Keratinocyte (primary cell): ENCODE measurements around the gene NFKBIL1. TPM values are rescaled to one million over a fixed set of nuclear protein-coding genes. Genes with fewer than 3 reads are reported as not detected.

Source experiments
- DNase-seq: peaks from one replicate; pipeline ENCODE4 v3.0.0-alpha.2; 2011; ENCODE audit warnings: low read depth, missing footprints, low spot score
- FAIRE-seq: peaks from 2 replicates; lab custom pipeline; 2011; peaks lifted over from hg19 to GRCh38; lab: Jason Lieb, UNC
- H2AFZ ChIP-seq: 2 replicates; pipeline ENCODE4 v1.6.0; 2012; ENCODE audit warnings: low read length, control low read depth, inconsistent platforms; ENCODE audit not compliant: control insufficient read depth
- H3K27ac ChIP-seq: 2 replicates; pipeline ENCODE4 v1.5.1; 2011; ENCODE audit warnings: low read length; ENCODE audit not compliant: control insufficient read depth, insufficient read depth
- H3K27me3 ChIP-seq: 3 replicates; pipeline ENCODE4 v1.6.0; 2011; ENCODE audit warnings: low read length; ENCODE audit not compliant: control insufficient read depth, insufficient read depth; ENCODE audit errors: extremely low read depth
- H3K36me3 ChIP-seq, 2 experiments: 2 replicates in 1 of 2; 3 replicates in 1 of 2; pipeline ENCODE4 v1.5.1; 2011; ENCODE audit warnings: low read length in 2 of 2, mild to moderate bottlenecking in 1 of 2; ENCODE audit not compliant: control insufficient read depth in 2 of 2, insufficient read depth in 2 of 2; ENCODE audit errors: extremely low read depth in 1 of 2
- H3K4me1 ChIP-seq: 3 replicates; pipeline ENCODE4 v1.5.1; 2011; ENCODE audit warnings: low read length; ENCODE audit not compliant: control insufficient read depth, insufficient read depth; ENCODE audit errors: extremely low read depth
- H3K4me2 ChIP-seq: 3 replicates; pipeline ENCODE4 v1.6.0; 2011; ENCODE audit warnings: low read depth, low read length; ENCODE audit not compliant: control insufficient read depth, insufficient read depth; ENCODE audit errors: extremely low read depth
- H3K4me3 ChIP-seq, 3 experiments: fragments of 200-600 bp in 1 of 3; sonication (generic) in 1 of 3; 2 replicates in 2 of 3; 3 replicates in 1 of 3; pipeline ENCODE4 v1.5.1; 2011 to 2016; ENCODE audit warnings: low read length in 3 of 3, mild to moderate bottlenecking in 3 of 3, control low read depth in 2 of 3, inconsistent platforms in 1 of 3, low read depth in 1 of 3, mixed read lengths in 1 of 3, mixed run types in 1 of 3, moderate library complexity in 1 of 3; ENCODE audit not compliant: control insufficient read depth in 2 of 3, insufficient read depth in 2 of 3; ENCODE audit errors: extremely low read depth in 1 of 3
- H3K79me2 ChIP-seq: 2 replicates; pipeline ENCODE4 v1.6.0; 2012; ENCODE audit warnings: low read length; ENCODE audit not compliant: control insufficient read depth, insufficient read depth
- H3K9ac ChIP-seq: 3 replicates; pipeline ENCODE4 v1.6.0; 2011; ENCODE audit warnings: low read length; ENCODE audit not compliant: control insufficient read depth, insufficient read depth; ENCODE audit errors: extremely low read depth
- H3K9me1 ChIP-seq: 3 replicates; pipeline ENCODE4 v1.6.0; 2011; ENCODE audit warnings: low read length; ENCODE audit not compliant: control insufficient read depth, insufficient read depth; ENCODE audit errors: extremely low read depth
- H3K9me3 ChIP-seq: 2 replicates; pipeline ENCODE4 v1.5.1; 2012; ENCODE audit warnings: low read depth, low read length; ENCODE audit not compliant: control insufficient read depth
- H4K20me1 ChIP-seq: 3 replicates; pipeline ENCODE4 v1.6.0; 2011; ENCODE audit warnings: low read length; ENCODE audit not compliant: control insufficient read depth, insufficient read depth; ENCODE audit errors: extremely low read depth
- EZH2 ChIP-seq: IDR thresholded peaks from one replicate; pipeline ENCODE4 v1.6.1; 2012; ENCODE audit warnings: inconsistent platforms, mild to moderate bottlenecking, low read length, moderate library complexity
- dilution Hi-C: fragments of 300-500 bp; cut with MboI; formaldehyde crosslinking; loops from one replicate; pipeline ENCODE4 v1.7.0; 2020; ENCODE audit warnings: low sequenced_read_pairs; ENCODE audit not compliant: extremely low pct_ligation_motif_present
- polyA plus RNA-seq, 5 experiments: library from polyadenylated mRNA; depleted of rRNA in 3 of 5; stranded (reverse) in 3 of 5; stranded (forward) in 1 of 5; unstranded in 1 of 5; fragments of >200 nt; gene quantifications; 1 replicate in 1 of 5; 2 replicates in 3 of 5; 3 replicates in 1 of 5; pipeline versions ENCODE4 v1.2.1 to v1.2.3, GENCODE V29; 2011 to 2012; ENCODE audit warnings: missing spikeins in 2 of 5, low read depth in 1 of 5, low replicate concordance in 1 of 5
- TF ChIP-seq, protein P1 (sequence below), 3 experiments: IDR thresholded peaks in 1 of 3; conservative IDR thresholded peaks in 1 of 3; optimal IDR thresholded peaks in 1 of 3; 2 replicates in 2 of 3; 3 replicates in 1 of 3; pipeline versions ENCODE3 to v1.5.1; 2011; ENCODE audit warnings: low read length in 3 of 3, mild to moderate bottlenecking in 3 of 3, moderate library complexity in 2 of 3, control low read depth in 1 of 3, inconsistent platforms in 1 of 3; ENCODE audit not compliant: insufficient read depth in 2 of 3; ENCODE audit errors: extremely low read depth in 1 of 3

NFKBIL1 gene
- polyA plus RNA-seq, 1 donor (not counting 4 experiments of a cell fraction or from before 2014, with no cell fraction given), result 4.8 TPM

DNA sequence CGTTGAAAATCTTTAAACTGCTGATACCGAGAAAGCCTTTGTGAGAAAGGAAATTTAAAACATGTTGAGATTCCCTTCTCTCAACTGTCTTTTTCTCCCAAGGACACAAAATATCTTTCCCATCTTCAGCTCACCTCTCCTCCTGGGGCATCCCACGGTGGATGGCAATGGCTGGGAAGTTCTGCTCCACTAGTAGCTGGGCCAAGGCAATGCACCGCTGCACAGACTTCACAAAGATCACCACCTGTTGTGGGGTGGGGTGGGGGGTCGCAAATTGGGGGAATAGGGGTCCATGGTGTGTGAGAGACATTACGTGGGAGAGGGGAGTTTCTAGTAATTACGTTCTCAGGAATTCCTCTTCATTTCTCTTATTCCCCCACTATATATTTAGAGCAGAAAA is 16.2 kb upstream of the NFKBIL1 start:
- Histone ChIP-seq H3K4me3 (no peak overlapping the region), H3K9me3 (no peaks in the 10 kb centered on the region), H3K4me1 (peaks cover 1% of the 10 kb centered on the region), H3K9me1 (no peaks in the 10 kb centered on the region), H3K9ac (no peak overlapping the region), H3K79me2 (peaks cover 25% of the 10 kb centered on the region), H3K27me3 (no peaks in the 10 kb centered on the region), H4K20me1 (peaks cover 21% of the 10 kb centered on the region), H3K27ac (no peak overlapping the region), H3K36me3 (peaks cover 46 to 48% of the 10 kb centered on the region in 2 experiments), H3K4me2 (no peak overlapping the region), H2AFZ (no peak overlapping the region)
- no peak for DNase-seq
- TF ChIP-seq, protein P1, sequence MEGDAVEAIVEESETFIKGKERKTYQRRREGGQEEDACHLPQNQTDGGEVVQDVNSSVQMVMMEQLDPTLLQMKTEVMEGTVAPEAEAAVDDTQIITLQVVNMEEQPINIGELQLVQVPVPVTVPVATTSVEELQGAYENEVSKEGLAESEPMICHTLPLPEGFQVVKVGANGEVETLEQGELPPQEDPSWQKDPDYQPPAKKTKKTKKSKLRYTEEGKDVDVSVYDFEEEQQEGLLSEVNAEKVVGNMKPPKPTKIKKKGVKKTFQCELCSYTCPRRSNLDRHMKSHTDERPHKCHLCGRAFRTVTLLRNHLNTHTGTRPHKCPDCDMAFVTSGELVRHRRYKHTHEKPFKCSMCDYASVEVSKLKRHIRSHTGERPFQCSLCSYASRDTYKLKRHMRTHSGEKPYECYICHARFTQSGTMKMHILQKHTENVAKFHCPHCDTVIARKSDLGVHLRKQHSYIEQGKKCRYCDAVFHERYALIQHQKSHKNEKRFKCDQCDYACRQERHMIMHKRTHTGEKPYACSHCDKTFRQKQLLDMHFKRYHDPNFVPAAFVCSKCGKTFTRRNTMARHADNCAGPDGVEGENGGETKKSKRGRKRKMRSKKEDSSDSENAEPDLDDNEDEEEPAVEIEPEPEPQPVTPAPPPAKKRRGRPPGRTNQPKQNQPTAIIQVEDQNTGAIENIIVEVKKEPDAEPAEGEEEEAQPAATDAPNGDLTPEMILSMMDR (optimal IDR thresholded peaks at IDR 0.05 in 1 of 3, IDR thresholded peaks at IDR 0.05 in 1 of 3, conservative IDR thresholded peaks at IDR 0.05 in 1 of 3; ENCODE audit: extremely low read depth in 1 of 3, insufficient read depth in 2 of 3, low read length in 3 of 3), result no peak
- TF ChIP-seq EZH2, result no peak
- dilution Hi-C loops, result no loop called here
- FAIRE-seq, result no peak

DNA sequence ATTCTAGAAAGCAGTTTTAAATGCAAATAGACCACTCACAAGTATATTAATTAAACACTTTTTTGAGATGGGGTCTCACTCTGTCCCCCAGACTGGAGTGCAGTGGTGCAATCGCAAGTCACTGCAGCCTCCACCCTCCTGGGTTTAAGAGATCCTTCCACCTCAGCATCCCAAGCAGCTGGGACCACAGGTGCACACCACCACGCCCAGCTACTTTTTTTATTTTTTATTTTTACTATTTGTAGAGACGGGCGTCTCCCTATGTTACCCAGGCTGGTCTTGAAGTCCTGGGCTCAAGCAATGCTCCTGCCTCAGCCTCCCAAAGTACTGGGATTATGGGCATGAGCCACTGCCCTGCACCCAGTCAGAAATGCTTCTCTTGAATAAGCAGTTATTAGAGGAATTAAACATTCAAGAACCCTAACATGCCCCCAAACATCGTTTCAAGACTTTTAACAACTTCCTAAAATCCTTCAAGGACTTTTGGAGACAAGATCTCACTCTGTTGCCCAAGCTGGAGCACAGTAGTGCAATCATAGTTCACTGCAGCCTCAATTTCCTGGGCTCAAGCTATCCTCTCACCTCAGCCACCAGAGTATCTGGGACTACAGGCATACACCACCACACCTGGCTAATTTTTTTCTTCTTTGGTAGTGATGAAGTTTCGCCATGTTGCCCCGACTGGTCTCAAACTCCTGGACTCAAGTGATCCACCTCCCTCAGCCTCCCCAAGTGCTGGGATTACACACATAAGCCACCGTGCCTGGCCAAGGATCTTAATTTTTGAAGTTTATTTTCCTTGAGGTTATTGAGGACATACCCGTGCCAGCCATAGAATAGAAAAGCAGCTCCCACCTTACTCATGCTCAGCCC is 15.4 kb upstream of the NFKBIL1 start:
- FAIRE-seq, result no peak
- H3K4me3 ChIP-seq, result no peak overlapping the region
- DNase-seq, result no peak
- no peak overlapping the region for H2AFZ ChIP-seq
- no peaks in the 10 kb centered on the region for H3K4me1 ChIP-seq
- H3K36me3 ChIP-seq, result peaks cover 52 to 54% of the 10 kb centered on the region in 2 experiments
- peaks cover 28% of the 10 kb centered on the region for H4K20me1 ChIP-seq
- H3K9me1 ChIP-seq, result no peaks in the 10 kb centered on the region
- no peak overlapping the region for H3K9ac ChIP-seq
- H3K27ac ChIP-seq, result no peak overlapping the region
- H3K9me3 ChIP-seq, result no peaks in the 10 kb centered on the region
- peaks cover 33% of the 10 kb centered on the region for H3K79me2 ChIP-seq
- TF ChIP-seq EZH2, result no peak
- TF ChIP-seq, protein P1 (optimal IDR thresholded peaks at IDR 0.05 in 1 of 3, IDR thresholded peaks at IDR 0.05 in 1 of 3, conservative IDR thresholded peaks at IDR 0.05 in 1 of 3; ENCODE audit: extremely low read depth in 1 of 3, insufficient read depth in 2 of 3, low read length in 3 of 3), result no peak
- no peaks in the 10 kb centered on the region for H3K27me3 ChIP-seq
- H3K4me2 ChIP-seq, result no peak overlapping the region
- dilution Hi-C loops, result no loop called here
